K562 (cell line): ENCODE measurements around the gene TMED6. TPM values are rescaled to one million over a fixed set of nuclear protein-coding genes. Genes with fewer than 3 reads are reported as not detected.

Experiments
- CBX8 ChIP-seq: fragments of 200-600 bp; sonication (generic); IDR thresholded peaks from 2 replicates; pipeline ENCODE4 v1.6.1; 2012; ENCODE audit warnings: borderline replicate concordance, mixed run types, low read depth, mild to moderate bottlenecking, moderate library complexity, mixed read lengths, low read length, control low read depth, inconsistent platforms; ENCODE audit not compliant: poor library complexity, severe bottlenecking; ENCODE audit errors: extremely low read depth
- FOXA1 ChIP-seq: fragments of 450-650 bp; IDR thresholded peaks from 2 replicates; pipeline ENCODE4 v1.6.1; 2016; ENCODE audit warnings: mild to moderate bottlenecking, borderline replicate concordance
- FOXP1 ChIP-seq: sonication (generic); formaldehyde crosslinking; IDR thresholded peaks from 2 replicates; pipeline ENCODE4 v1.8.0; 2022; ENCODE audit warnings: mild to moderate bottlenecking, missing genetic modification reagents
- MTF1 ChIP-seq: fragments of 250-450 bp; sonication (Bioruptor Pico); IDR thresholded peaks from 2 replicates; pipeline ENCODE4 v1.9.0; 2021; ENCODE audit warnings: moderate library complexity, mild to moderate bottlenecking, inconsistent platforms, borderline replicate concordance
- POLR2AphosphoS2 ChIP-seq: IDR thresholded peaks from 2 replicates; pipeline ENCODE4 v1.6.1; 2012; ENCODE audit warnings: low read length, improper control_type of control experiment
- SETDB1 ChIP-seq: IDR thresholded peaks from one replicate; pipeline ENCODE4 v1.6.1; 2012; ENCODE audit warnings: low read length, control low read depth, inconsistent platforms
- SIX5 ChIP-seq, 2 experiments: IDR thresholded peaks; 2 replicates each; pipeline ENCODE4 v1.6.1; 2011; ENCODE audit warnings: low read length in 2 of 2, borderline replicate concordance in 1 of 2, low read depth in 1 of 2, mild to moderate bottlenecking in 1 of 2, moderate library complexity in 1 of 2; ENCODE audit not compliant: insufficient read depth in 1 of 2
- SRF ChIP-seq, 2 experiments: fragments of 250-450, 450-650 bp in 1 of 2; sonication (Bioruptor Pico) in 1 of 2; sonication (generic) in 1 of 2; formaldehyde crosslinking; IDR thresholded peaks; 2 replicates each; pipeline versions ENCODE4 v1.5.0 to v1.5.1; 2020 to 2022; ENCODE audit warnings: mild to moderate bottlenecking in 1 of 2, missing genetic modification reagents in 1 of 2
- TRIM24 ChIP-seq, 2 experiments: fragments of 450-650 bp; IDR thresholded peaks; 2 replicates each; pipeline ENCODE4 v1.6.1; 2016
- XRCC4 ChIP-seq: IDR thresholded peaks from one replicate; pipeline ENCODE4 v1.6.1; 2011; ENCODE audit not compliant: insufficient read depth, insufficient read length; ENCODE audit errors: extremely low read depth
- ZNF639 ChIP-seq, 2 experiments: fragments of 200-800 bp in 1 of 2; sonication (Bioruptor generic) in 1 of 2; sonication (generic) in 1 of 2; formaldehyde crosslinking in 1 of 2; IDR thresholded peaks in 1 of 2; conservative IDR thresholded peaks in 1 of 2; 2 replicates each; pipeline versions ENCODE4 v1.5.0 to v1.6.1; 2016 to 2020; ENCODE audit warnings: missing compliant biosample characterization in 1 of 2, missing genetic modification characterization in 1 of 2, missing genetic modification reagents in 1 of 2
- ZNF707 ChIP-seq: fragments of 250-450 bp; sonication (Bioruptor Pico); conservative IDR thresholded peaks from 2 replicates; pipeline ENCODE4 v1.8.0; 2022; ENCODE audit warnings: inconsistent platforms, mild to moderate bottlenecking, moderate library complexity
- polyA plus RNA-seq, 8 experiments: library from polyadenylated mRNA; depleted of rRNA in 4 of 8; stranded (reverse) in 5 of 8; unstranded in 3 of 8; fragments of >200 nt; fragmentation: Nextera tagmentation in 2 of 8; fragmentation: Illumina TruSeq in 1 of 8; extraction: Ambion mirVana in 2 of 8; extraction: Trizol in 1 of 8; gene quantifications; 2 replicates each; pipeline versions ENCODE4 v1.2.1 to v1.2.3, GENCODE V29; 2011 to 2014; ENCODE audit warnings: inconsistent platforms in 1 of 8, missing spikeins in 1 of 8
- total RNA-seq, 7 experiments: library from RNA; depleted of rRNA in 6 of 7; stranded (reverse); fragments of >200 nt in 6 of 7; fragmentation: Illumina TruSeq in 2 of 7; extraction: Trizol in 2 of 7; gene quantifications; 2 replicates each; pipeline versions ENCODE4 v1.2.1 to v1.2.3, GENCODE V29; 2011 to 2021; ENCODE audit warnings: low replicate concordance in 1 of 7
- TF ChIP-seq, protein P1 (sequence below): fragments of 200-600 bp; sonication (generic); IDR thresholded peaks from one replicate; pipeline ENCODE4 v1.6.1; 2012; ENCODE audit warnings: mild to moderate bottlenecking, low read depth, low read length, inconsistent platforms

The TMED6 gene
- total and polyA plus RNA-seq, 9 of the 15 experiments (the other 6 are each of a cell fraction or from before 2014, with no cell fraction given) = 0.14 to 0.45 (median 0.25) TPM; not detected in 2

- TF ChIP-seq FOXA1 (no peak), MTF1 (no peak), TRIM24 (IDR thresholded peaks at IDR 0.05) (peak in 1 of 2 experiments; percentile 46; a peak in 2 of 4 replicates), FOXP1 (CRISPR knock-in tag) (peak; percentile 93), ZNF707 (CRISPR knock-in tag) (no peak), SETDB1 (no peak), ZNF639 (CRISPR knock-in tag; conservative IDR thresholded peaks at IDR 0.05 in 1 of 2, IDR thresholded peaks at IDR 0.05 in 1 of 2) (peak in 1 of 2 experiments; percentile 95; a peak in 2 of 4 replicates), SIX5 (IDR thresholded peaks at IDR 0.05; ENCODE audit: borderline replicate concordance in 1 of 2, insufficient read depth in 1 of 2, low read depth in 1 of 2, low read length in 2 of 2) (peak in 1 of 2 experiments; percentile 30; a peak in 2 of 4 replicates), CBX8 (no peak), SRF (CRISPR knock-in tag; IDR thresholded peaks at IDR 0.05) (peak in 1 of 2 experiments; percentile 41; a peak in 2 of 4 replicates), POLR2AphosphoS2 (peak; percentile 68; the same call in 1 of the 2 replicates), XRCC4 (no peak)
- TF ChIP-seq, protein P1, sequence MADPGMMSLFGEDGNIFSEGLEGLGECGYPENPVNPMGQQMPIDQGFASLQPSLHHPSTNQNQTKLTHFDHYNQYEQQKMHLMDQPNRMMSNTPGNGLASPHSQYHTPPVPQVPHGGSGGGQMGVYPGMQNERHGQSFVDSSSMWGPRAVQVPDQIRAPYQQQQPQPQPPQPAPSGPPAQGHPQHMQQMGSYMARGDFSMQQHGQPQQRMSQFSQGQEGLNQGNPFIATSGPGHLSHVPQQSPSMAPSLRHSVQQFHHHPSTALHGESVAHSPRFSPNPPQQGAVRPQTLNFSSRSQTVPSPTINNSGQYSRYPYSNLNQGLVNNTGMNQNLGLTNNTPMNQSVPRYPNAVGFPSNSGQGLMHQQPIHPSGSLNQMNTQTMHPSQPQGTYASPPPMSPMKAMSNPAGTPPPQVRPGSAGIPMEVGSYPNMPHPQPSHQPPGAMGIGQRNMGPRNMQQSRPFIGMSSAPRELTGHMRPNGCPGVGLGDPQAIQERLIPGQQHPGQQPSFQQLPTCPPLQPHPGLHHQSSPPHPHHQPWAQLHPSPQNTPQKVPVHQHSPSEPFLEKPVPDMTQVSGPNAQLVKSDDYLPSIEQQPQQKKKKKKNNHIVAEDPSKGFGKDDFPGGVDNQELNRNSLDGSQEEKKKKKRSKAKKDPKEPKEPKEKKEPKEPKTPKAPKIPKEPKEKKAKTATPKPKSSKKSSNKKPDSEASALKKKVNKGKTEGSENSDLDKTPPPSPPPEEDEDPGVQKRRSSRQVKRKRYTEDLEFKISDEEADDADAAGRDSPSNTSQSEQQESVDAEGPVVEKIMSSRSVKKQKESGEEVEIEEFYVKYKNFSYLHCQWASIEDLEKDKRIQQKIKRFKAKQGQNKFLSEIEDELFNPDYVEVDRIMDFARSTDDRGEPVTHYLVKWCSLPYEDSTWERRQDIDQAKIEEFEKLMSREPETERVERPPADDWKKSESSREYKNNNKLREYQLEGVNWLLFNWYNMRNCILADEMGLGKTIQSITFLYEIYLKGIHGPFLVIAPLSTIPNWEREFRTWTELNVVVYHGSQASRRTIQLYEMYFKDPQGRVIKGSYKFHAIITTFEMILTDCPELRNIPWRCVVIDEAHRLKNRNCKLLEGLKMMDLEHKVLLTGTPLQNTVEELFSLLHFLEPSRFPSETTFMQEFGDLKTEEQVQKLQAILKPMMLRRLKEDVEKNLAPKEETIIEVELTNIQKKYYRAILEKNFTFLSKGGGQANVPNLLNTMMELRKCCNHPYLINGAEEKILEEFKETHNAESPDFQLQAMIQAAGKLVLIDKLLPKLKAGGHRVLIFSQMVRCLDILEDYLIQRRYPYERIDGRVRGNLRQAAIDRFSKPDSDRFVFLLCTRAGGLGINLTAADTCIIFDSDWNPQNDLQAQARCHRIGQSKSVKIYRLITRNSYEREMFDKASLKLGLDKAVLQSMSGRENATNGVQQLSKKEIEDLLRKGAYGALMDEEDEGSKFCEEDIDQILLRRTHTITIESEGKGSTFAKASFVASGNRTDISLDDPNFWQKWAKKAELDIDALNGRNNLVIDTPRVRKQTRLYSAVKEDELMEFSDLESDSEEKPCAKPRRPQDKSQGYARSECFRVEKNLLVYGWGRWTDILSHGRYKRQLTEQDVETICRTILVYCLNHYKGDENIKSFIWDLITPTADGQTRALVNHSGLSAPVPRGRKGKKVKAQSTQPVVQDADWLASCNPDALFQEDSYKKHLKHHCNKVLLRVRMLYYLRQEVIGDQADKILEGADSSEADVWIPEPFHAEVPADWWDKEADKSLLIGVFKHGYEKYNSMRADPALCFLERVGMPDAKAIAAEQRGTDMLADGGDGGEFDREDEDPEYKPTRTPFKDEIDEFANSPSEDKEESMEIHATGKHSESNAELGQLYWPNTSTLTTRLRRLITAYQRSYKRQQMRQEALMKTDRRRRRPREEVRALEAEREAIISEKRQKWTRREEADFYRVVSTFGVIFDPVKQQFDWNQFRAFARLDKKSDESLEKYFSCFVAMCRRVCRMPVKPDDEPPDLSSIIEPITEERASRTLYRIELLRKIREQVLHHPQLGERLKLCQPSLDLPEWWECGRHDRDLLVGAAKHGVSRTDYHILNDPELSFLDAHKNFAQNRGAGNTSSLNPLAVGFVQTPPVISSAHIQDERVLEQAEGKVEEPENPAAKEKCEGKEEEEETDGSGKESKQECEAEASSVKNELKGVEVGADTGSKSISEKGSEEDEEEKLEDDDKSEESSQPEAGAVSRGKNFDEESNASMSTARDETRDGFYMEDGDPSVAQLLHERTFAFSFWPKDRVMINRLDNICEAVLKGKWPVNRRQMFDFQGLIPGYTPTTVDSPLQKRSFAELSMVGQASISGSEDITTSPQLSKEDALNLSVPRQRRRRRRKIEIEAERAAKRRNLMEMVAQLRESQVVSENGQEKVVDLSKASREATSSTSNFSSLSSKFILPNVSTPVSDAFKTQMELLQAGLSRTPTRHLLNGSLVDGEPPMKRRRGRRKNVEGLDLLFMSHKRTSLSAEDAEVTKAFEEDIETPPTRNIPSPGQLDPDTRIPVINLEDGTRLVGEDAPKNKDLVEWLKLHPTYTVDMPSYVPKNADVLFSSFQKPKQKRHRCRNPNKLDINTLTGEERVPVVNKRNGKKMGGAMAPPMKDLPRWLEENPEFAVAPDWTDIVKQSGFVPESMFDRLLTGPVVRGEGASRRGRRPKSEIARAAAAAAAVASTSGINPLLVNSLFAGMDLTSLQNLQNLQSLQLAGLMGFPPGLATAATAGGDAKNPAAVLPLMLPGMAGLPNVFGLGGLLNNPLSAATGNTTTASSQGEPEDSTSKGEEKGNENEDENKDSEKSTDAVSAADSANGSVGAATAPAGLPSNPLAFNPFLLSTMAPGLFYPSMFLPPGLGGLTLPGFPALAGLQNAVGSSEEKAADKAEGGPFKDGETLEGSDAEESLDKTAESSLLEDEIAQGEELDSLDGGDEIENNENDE = no peak
Observed at GRCh38 chr16:69339289-69340094, 12.1 kb downstream of the TMED6 start, which contains the start of the genes COG8 and NIP7 (continued).
